PC-3 (cell line): ENCODE data around the gene MOB1A.

ENCODE experiments used
- CTCF ChIP-seq: fragments of 300-600 bp; sonication (generic); conservative IDR thresholded peaks from 2 replicates; pipeline ENCODE4 v1.5.1; 2017; ENCODE audit warnings: antibody characterized with exemption, low read depth, mild to moderate bottlenecking, low read length
- EZH2phosphoT487 ChIP-seq: fragments of 300-600 bp; sonication (generic); IDR thresholded peaks from 2 replicates; pipeline ENCODE4 v1.6.1; 2018; ENCODE audit warnings: mild to moderate bottlenecking, antibody characterized with exemption, low read length, borderline replicate concordance

GRCh38 chr2:74152954-74153353 lies 25.7 kb downstream of the MOB1A start:
- no peak for TF ChIP-seq CTCF
- no peak for TF ChIP-seq EZH2phosphoT487
